ENCODE measurements around the gene PTPN22. TPM values are rescaled to one million over a fixed set of nuclear protein-coding genes. Genes with fewer than 3 reads are reported as not detected.

The PTPN22 gene
- total RNA-seq, 1 experiment from 2014 or later = not detected

DNA sequence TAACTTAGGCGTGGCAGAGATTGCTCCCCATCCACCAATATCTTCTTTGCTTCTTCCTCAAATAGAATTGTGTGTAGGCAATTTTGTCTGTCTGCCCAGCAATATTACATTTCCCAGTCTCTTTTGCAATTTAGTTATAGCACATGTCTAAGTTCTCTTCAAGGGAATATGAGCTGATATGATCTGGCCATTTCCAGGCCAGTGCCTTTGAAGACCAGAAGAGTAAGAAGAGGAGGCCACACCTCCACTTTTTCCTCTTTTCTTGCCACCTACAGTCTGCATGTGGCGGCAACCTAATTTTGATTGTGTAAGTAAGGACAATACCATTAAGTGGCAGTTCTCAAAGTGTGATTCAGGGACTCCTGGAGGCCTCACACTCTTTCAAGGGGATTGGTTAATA is 52.9 kb downstream of the PTPN22 start:
- no peak overlapping the region for H3K4me3 Mint-ChIP-seq
- no peaks in the 10 kb centered on the region for H3K36me3 Mint-ChIP-seq
- no peaks in the 10 kb centered on the region for H3K9me3 Mint-ChIP-seq
- ChIA-PET POLR2A (no interaction called here), CTCF (interaction anchor here (0.9 kb wide), 1 partner anchor 17 kb away, joined by 3 read pairs; no protein-coding TSS in a partner anchor)
- TF ChIP-seq, protein P1, sequence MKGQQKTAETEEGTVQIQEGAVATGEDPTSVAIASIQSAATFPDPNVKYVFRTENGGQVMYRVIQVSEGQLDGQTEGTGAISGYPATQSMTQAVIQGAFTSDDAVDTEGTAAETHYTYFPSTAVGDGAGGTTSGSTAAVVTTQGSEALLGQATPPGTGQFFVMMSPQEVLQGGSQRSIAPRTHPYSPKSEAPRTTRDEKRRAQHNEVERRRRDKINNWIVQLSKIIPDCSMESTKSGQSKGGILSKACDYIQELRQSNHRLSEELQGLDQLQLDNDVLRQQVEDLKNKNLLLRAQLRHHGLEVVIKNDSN (CRISPR knock-in tag; IDR thresholded peaks at IDR 0.05) = no peak
- TF ChIP-seq RORB (CRISPR knock-in tag; IDR thresholded peaks at IDR 0.05) (no peak), MXD4 (CRISPR knock-in tag; IDR thresholded peaks at IDR 0.05; ENCODE audit: borderline replicate concordance) (no peak), TCF7 (CRISPR knock-in tag; IDR thresholded peaks at IDR 0.05; ENCODE audit: low read depth) (no peak), ELF4 (CRISPR knock-in tag; IDR thresholded peaks at IDR 0.05; ENCODE audit: low read depth) (no peak), MYBL2 (CRISPR knock-in tag; IDR thresholded peaks at IDR 0.05) (no peak), SMAD4 (CRISPR knock-in tag; IDR thresholded peaks at IDR 0.05) (no peak), ZNF263 (CRISPR knock-in tag; IDR thresholded peaks at IDR 0.05; ENCODE audit: low read depth) (no peak)
- TF ChIP-seq, protein P2, sequence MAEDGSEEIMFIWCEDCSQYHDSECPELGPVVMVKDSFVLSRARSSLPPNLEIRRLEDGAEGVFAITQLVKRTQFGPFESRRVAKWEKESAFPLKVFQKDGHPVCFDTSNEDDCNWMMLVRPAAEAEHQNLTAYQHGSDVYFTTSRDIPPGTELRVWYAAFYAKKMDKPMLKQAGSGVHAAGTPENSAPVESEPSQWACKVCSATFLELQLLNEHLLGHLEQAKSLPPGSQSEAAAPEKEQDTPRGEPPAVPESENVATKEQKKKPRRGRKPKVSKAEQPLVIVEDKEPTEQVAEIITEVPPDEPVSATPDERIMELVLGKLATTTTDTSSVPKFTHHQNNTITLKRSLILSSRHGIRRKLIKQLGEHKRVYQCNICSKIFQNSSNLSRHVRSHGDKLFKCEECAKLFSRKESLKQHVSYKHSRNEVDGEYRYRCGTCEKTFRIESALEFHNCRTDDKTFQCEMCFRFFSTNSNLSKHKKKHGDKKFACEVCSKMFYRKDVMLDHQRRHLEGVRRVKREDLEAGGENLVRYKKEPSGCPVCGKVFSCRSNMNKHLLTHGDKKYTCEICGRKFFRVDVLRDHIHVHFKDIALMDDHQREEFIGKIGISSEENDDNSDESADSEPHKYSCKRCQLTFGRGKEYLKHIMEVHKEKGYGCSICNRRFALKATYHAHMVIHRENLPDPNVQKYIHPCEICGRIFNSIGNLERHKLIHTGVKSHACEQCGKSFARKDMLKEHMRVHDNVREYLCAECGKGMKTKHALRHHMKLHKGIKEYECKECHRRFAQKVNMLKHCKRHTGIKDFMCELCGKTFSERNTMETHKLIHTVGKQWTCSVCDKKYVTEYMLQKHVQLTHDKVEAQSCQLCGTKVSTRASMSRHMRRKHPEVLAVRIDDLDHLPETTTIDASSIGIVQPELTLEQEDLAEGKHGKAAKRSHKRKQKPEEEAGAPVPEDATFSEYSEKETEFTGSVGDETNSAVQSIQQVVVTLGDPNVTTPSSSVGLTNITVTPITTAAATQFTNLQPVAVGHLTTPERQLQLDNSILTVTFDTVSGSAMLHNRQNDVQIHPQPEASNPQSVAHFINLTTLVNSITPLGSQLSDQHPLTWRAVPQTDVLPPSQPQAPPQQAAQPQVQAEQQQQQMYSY (CRISPR knock-in tag; IDR thresholded peaks at IDR 0.05) = no peak
- TF ChIP-seq, protein P3, sequence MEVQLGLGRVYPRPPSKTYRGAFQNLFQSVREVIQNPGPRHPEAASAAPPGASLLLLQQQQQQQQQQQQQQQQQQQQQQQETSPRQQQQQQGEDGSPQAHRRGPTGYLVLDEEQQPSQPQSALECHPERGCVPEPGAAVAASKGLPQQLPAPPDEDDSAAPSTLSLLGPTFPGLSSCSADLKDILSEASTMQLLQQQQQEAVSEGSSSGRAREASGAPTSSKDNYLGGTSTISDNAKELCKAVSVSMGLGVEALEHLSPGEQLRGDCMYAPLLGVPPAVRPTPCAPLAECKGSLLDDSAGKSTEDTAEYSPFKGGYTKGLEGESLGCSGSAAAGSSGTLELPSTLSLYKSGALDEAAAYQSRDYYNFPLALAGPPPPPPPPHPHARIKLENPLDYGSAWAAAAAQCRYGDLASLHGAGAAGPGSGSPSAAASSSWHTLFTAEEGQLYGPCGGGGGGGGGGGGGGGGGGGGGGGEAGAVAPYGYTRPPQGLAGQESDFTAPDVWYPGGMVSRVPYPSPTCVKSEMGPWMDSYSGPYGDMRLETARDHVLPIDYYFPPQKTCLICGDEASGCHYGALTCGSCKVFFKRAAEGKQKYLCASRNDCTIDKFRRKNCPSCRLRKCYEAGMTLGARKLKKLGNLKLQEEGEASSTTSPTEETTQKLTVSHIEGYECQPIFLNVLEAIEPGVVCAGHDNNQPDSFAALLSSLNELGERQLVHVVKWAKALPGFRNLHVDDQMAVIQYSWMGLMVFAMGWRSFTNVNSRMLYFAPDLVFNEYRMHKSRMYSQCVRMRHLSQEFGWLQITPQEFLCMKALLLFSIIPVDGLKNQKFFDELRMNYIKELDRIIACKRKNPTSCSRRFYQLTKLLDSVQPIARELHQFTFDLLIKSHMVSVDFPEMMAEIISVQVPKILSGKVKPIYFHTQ (CRISPR knock-in tag; IDR thresholded peaks at IDR 0.05) = no peak
- TF ChIP-seq, protein P4, sequence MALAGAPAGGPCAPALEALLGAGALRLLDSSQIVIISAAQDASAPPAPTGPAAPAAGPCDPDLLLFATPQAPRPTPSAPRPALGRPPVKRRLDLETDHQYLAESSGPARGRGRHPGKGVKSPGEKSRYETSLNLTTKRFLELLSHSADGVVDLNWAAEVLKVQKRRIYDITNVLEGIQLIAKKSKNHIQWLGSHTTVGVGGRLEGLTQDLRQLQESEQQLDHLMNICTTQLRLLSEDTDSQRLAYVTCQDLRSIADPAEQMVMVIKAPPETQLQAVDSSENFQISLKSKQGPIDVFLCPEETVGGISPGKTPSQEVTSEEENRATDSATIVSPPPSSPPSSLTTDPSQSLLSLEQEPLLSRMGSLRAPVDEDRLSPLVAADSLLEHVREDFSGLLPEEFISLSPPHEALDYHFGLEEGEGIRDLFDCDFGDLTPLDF (CRISPR knock-in tag; IDR thresholded peaks at IDR 0.05) = no peak
- no peaks in the 10 kb centered on the region for H3K4me1 Mint-ChIP-seq
- ATAC-seq (no peak), DNase-seq (ENCODE audit: low spot score) (no peak)
- H3K27ac Mint-ChIP-seq = no peak overlapping the region
- H3K27me3 Mint-ChIP-seq (ENCODE audit: low read depth) = no peaks in the 10 kb centered on the region; the same call in 1 of the 2 replicates

DNA sequence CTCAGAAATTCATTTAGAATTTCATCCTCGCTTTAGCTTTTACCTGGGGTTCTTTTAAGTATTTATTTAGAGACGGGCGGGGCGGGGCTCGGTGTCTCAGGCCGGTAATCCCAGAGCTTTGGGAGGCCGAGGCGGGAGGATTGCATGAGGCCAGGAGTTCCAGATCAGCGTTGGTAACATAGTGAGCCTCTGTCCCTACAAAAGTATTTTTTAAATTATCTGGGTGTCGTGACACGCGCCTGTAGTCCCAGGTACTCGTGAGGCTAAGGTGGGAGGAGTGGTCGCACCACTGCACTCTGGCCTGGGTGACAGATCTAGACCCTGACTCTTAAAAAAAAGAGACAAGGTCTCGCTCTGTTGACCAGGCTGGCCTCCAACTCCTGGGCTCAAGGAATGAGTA is 58.3 kb downstream of the PTPN22 start:
- no peaks in the 10 kb centered on the region for H3K27me3 Mint-ChIP-seq (ENCODE audit: low read depth)
- no peak for DNase-seq (ENCODE audit: low spot score)
- CTCF ChIA-PET = no interaction called here
- POLR2A ChIA-PET = interaction anchor here (0.6 kb wide), 1 partner anchor 97 kb away, joined by 4 read pairs; no protein-coding TSS in a partner anchor
- TF ChIP-seq, protein P5, sequence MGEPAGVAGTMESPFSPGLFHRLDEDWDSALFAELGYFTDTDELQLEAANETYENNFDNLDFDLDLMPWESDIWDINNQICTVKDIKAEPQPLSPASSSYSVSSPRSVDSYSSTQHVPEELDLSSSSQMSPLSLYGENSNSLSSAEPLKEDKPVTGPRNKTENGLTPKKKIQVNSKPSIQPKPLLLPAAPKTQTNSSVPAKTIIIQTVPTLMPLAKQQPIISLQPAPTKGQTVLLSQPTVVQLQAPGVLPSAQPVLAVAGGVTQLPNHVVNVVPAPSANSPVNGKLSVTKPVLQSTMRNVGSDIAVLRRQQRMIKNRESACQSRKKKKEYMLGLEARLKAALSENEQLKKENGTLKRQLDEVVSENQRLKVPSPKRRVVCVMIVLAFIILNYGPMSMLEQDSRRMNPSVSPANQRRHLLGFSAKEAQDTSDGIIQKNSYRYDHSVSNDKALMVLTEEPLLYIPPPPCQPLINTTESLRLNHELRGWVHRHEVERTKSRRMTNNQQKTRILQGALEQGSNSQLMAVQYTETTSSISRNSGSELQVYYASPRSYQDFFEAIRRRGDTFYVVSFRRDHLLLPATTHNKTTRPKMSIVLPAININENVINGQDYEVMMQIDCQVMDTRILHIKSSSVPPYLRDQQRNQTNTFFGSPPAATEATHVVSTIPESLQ (CRISPR knock-in tag; IDR thresholded peaks at IDR 0.05) = no peak
- no peak for TF ChIP-seq TCF7 (CRISPR knock-in tag; IDR thresholded peaks at IDR 0.05; ENCODE audit: low read depth)
- no peak for TF ChIP-seq NFATC4 (CRISPR knock-in tag; IDR thresholded peaks at IDR 0.05)
- TF ChIP-seq NFE2L1 (CRISPR knock-in tag; IDR thresholded peaks at IDR 0.05) = no peak
- TF ChIP-seq, protein P6, sequence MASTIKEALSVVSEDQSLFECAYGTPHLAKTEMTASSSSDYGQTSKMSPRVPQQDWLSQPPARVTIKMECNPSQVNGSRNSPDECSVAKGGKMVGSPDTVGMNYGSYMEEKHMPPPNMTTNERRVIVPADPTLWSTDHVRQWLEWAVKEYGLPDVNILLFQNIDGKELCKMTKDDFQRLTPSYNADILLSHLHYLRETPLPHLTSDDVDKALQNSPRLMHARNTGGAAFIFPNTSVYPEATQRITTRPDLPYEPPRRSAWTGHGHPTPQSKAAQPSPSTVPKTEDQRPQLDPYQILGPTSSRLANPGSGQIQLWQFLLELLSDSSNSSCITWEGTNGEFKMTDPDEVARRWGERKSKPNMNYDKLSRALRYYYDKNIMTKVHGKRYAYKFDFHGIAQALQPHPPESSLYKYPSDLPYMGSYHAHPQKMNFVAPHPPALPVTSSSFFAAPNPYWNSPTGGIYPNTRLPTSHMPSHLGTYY (CRISPR knock-in tag; IDR thresholded peaks at IDR 0.05) = no peak
- no peak for TF ChIP-seq MXD4 (CRISPR knock-in tag; IDR thresholded peaks at IDR 0.05; ENCODE audit: borderline replicate concordance)
- TF ChIP-seq ATF1 (CRISPR knock-in tag; IDR thresholded peaks at IDR 0.05) = no peak
- TF ChIP-seq, protein P7, sequence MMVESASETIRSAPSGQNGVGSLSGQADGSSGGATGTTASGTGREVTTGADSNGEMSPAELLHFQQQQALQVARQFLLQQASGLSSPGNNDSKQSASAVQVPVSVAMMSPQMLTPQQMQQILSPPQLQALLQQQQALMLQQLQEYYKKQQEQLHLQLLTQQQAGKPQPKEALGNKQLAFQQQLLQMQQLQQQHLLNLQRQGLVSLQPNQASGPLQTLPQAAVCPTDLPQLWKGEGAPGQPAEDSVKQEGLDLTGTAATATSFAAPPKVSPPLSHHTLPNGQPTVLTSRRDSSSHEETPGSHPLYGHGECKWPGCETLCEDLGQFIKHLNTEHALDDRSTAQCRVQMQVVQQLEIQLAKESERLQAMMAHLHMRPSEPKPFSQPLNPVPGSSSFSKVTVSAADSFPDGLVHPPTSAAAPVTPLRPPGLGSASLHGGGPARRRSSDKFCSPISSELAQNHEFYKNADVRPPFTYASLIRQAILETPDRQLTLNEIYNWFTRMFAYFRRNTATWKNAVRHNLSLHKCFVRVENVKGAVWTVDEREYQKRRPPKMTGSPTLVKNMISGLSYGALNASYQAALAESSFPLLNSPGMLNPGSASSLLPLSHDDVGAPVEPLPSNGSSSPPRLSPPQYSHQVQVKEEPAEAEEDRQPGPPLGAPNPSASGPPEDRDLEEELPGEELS (CRISPR knock-in tag; IDR thresholded peaks at IDR 0.05) = no peak
- TF ChIP-seq CBFB (CRISPR knock-in tag; IDR thresholded peaks at IDR 0.05; ENCODE audit: low read depth) = no peak
- TF ChIP-seq, protein P3 (CRISPR knock-in tag; IDR thresholded peaks at IDR 0.05) = no peak
- peak overlapping the region; percentile 96 for H3K27ac Mint-ChIP-seq
- peaks cover 6% of the 10 kb centered on the region for H3K36me3 Mint-ChIP-seq
- peak overlapping the region; percentile 96 for H3K4me3 Mint-ChIP-seq
- no peak for ATAC-seq
- peaks cover 4% of the 10 kb centered on the region; the same call in 1 of the 2 replicates for H3K9me3 Mint-ChIP-seq
- H3K4me1 Mint-ChIP-seq = peaks cover 16% of the 10 kb centered on the region

Data from WTC11 (cell line).